Suprapubic skin (tissue), 4 donors: ENCODE measurements around the gene AMOTL1. TPM values are rescaled to one million over a fixed set of nuclear protein-coding genes. Genes with fewer than 3 reads are reported as not detected.
A peak's percentile ranks its signal among the peaks of the same experiment; 100 is the strongest.

Experiments used
- DNase-seq, 2 donors: peaks; one replicate each; pipeline ENCODE4 v3.0.0-alpha.2; 2019; ENCODE audit warnings: low spot score in 2 of 2
- H3K27ac ChIP-seq: fragments of 200-600 bp; sonication (generic); one replicate; pipeline ENCODE4 v1.5.1; 2019
- H3K27me3 ChIP-seq: fragments of 200-600 bp; sonication (generic); one replicate; pipeline ENCODE4 v1.5.1; 2019
- H3K36me3 ChIP-seq: fragments of 200-600 bp; sonication (generic); one replicate; pipeline ENCODE4 v1.5.1; 2019
- H3K4me1 ChIP-seq: fragments of 200-600 bp; sonication (generic); one replicate; pipeline ENCODE4 v1.5.1; 2019
- H3K4me3 ChIP-seq: fragments of 200-600 bp; sonication (generic); one replicate; pipeline ENCODE4 v1.5.1; 2019; ENCODE audit warnings: mild to moderate bottlenecking
- H3K9me3 ChIP-seq: fragments of 200-600 bp; sonication (generic); one replicate; pipeline ENCODE4 v1.5.1; 2019
- CTCF ChIP-seq, 2 donors: fragments of 200-600 bp in 1 of 2; fragments of 450-650 bp in 1 of 2; sonication (generic) in 1 of 2; IDR thresholded peaks; one replicate each; pipeline ENCODE4 v1.5.1; 2016 to 2019; ENCODE audit warnings: antibody characterized with exemption in 2 of 2, mild to moderate bottlenecking in 1 of 2, moderate library complexity in 1 of 2
- EP300 ChIP-seq: sonication (generic); formaldehyde crosslinking; IDR thresholded peaks from one replicate; pipeline ENCODE4 v1.6.1; 2017; ENCODE audit warnings: antibody characterized with exemption
- POLR2A ChIP-seq, 2 donors: fragments of 450-650 bp; IDR thresholded peaks; one replicate each; pipeline ENCODE4 v1.6.1; 2017; ENCODE audit warnings: antibody characterized with exemption in 2 of 2, mild to moderate bottlenecking in 2 of 2, moderate library complexity in 2 of 2
- POLR2AphosphoS5 ChIP-seq, 3 donors: sonication (generic); formaldehyde crosslinking; IDR thresholded peaks; one replicate each; pipeline ENCODE4 v1.6.1; 2017; ENCODE audit warnings: antibody characterized with exemption in 3 of 3
- WGBS: methylation state at CpG from one replicate; pipeline ENCODE4 v1.1.5; 2018; 5-methylcytosine and 5-hydroxymethylcytosine counted together
- total RNA-seq, 4 donors: library from RNA; depleted of rRNA; stranded (reverse); fragments of >200 nt; gene quantifications; one replicate each; pipeline ENCODE4 v1.1.0, GENCODE V29; 2016

AMOTL1 gene
- total RNA-seq, 4 donors from 2014 or later, result 69.7 to 86.9 (median 79.4) TPM

DNA sequence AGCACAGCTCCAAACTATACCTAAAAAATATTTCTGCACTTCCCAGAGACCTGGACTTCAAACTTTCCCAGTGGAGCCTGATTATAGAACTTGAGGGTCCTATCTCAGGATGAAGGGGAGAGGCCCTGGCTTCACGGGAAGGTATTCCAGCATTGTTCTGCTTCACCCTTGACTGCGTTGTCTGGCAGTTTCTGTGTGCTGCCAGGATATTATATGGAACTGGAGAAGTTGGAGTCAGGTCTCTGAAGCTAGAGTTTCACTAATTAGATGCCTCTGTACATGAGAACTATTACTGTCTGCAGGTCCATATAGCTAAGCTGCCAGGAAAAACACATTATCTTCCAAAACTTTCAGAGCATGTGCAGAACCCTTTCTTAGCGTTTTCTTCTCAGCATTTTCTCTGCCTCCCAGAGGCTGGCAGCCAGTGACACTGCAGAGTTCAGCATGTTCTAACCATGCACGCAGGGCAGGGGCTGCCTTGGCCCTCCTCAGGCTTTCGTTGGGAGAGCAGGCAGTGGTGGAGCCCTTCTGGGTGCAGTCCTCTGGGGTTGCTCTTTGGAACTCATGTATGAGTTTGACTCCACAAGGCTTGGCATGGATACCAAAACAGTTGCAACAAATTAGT is 105.9 kb downstream of the AMOTL1 start:
- Histone ChIP-seq H3K27ac (no peak overlapping the region), H3K27me3 (no peaks in the 10 kb centered on the region), H3K4me3 (no peak overlapping the region), H3K4me1 (peaks cover 27% of the 10 kb centered on the region), H3K36me3 (peaks cover 58% of the 10 kb centered on the region), H3K9me3 (no peaks in the 10 kb centered on the region)
- DNase-seq, result no peak
- 62% methylated on average over 5 of the region's 5 CpGs for WGBS
- TF ChIP-seq POLR2A (IDR thresholded peaks at IDR 0.05) (no peak), EP300 (no peak), CTCF (IDR thresholded peaks at IDR 0.05) (no peak), POLR2AphosphoS5 (IDR thresholded peaks at IDR 0.05) (no peak)

DNA sequence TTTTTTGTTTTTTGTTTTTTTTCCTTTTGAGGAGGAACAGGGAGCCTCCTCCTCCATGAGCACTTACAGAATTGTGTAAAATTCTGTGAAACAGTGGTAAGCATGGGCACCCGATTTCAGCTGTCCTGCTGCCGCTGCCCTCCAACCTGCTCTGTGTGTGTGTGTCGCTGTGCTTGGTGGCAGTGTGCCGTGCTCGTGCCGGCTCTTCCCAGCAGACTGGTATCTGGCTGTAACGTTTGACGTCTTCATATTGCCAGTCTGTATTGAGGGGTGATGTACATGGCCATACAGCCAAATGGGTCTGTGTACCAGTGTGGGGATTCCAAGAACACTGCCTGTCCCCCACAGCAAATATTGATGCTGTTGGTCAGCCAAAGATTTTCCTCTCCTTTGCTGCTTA is 108.1 kb downstream of the AMOTL1 start:
- TF ChIP-seq EP300 (no peak), POLR2A (IDR thresholded peaks at IDR 0.05) (no peak)
- no peaks in the 10 kb centered on the region for H3K27me3 ChIP-seq
- H3K27ac ChIP-seq, result no peak overlapping the region
- H3K4me3 ChIP-seq, result no peak overlapping the region
- H3K4me1 ChIP-seq, result peaks cover 27% of the 10 kb centered on the region
- peaks cover 42% of the 10 kb centered on the region for H3K36me3 ChIP-seq
- 82% methylated on average over 8 of the region's 8 CpGs for WGBS
- DNase-seq, result no peak
- H3K9me3 ChIP-seq, result no peaks in the 10 kb centered on the region

GRCh38 chr11:94876645-94877442 is 108.7 kb downstream of the AMOTL1 start:
- Histone ChIP-seq H3K9me3 (no peaks in the 10 kb centered on the region), H3K4me3 (no peak overlapping the region), H3K27me3 (no peaks in the 10 kb centered on the region), H3K27ac (no peak overlapping the region), H3K36me3 (peaks cover 36% of the 10 kb centered on the region), H3K4me1 (peaks cover 27% of the 10 kb centered on the region)
- TF ChIP-seq POLR2A (IDR thresholded peaks at IDR 0.05) (no peak), CTCF (IDR thresholded peaks at IDR 0.05) (peak in 1 of 2 donors; percentile 6), EP300 (no peak)
- WGBS, result 43% methylated on average over 11 of the region's 12 CpGs
- peak in 1 of 2 donors; percentile 81 for DNase-seq

- peaks cover 28% of the 10 kb centered on the region for H3K36me3 ChIP-seq
- H3K4me3 ChIP-seq, result no peak overlapping the region
- no peaks in the 10 kb centered on the region for H3K9me3 ChIP-seq
- H3K4me1 ChIP-seq, result peaks cover 28% of the 10 kb centered on the region
- TF ChIP-seq EP300, result no peak
- no peak for TF ChIP-seq POLR2AphosphoS5 (IDR thresholded peaks at IDR 0.05)
- TF ChIP-seq POLR2A (IDR thresholded peaks at IDR 0.05), result no peak
- no peak for TF ChIP-seq CTCF (IDR thresholded peaks at IDR 0.05)
- H3K27ac ChIP-seq, result no peak overlapping the region
- WGBS, result 83% methylated on average over 11 of the region's 11 CpGs
- H3K27me3 ChIP-seq, result no peaks in the 10 kb centered on the region
- no peak for DNase-seq
Observed at GRCh38 chr11:94877443-94878200, 109.5 kb downstream of the AMOTL1 start.

- TF ChIP-seq POLR2A (IDR thresholded peaks at IDR 0.05), result no peak
- no peak for TF ChIP-seq CTCF (IDR thresholded peaks at IDR 0.05)
- TF ChIP-seq POLR2AphosphoS5 (IDR thresholded peaks at IDR 0.05), result no peak
- no peak for TF ChIP-seq EP300
- H3K9me3 ChIP-seq, result no peaks in the 10 kb centered on the region
- H3K4me3 ChIP-seq, result no peak overlapping the region
- H3K4me1 ChIP-seq, result peaks cover 24% of the 10 kb centered on the region
- H3K27me3 ChIP-seq, result no peaks in the 10 kb centered on the region
- DNase-seq, result no peak
- H3K36me3 ChIP-seq, result peaks cover 27% of the 10 kb centered on the region
- no peak overlapping the region for H3K27ac ChIP-seq
- WGBS, result 97% methylated on average over 2 of the region's 2 CpGs
Observed at GRCh38 chr11:94879006-94879405, 110.8 kb downstream of the AMOTL1 start.
